ENCODE measurements around the gene COL9A1.

GRCh38 chr6:70309243-70309642 lies 6.4 kb upstream of the COL9A1 start:
- TF ChIP-seq, protein P1, sequence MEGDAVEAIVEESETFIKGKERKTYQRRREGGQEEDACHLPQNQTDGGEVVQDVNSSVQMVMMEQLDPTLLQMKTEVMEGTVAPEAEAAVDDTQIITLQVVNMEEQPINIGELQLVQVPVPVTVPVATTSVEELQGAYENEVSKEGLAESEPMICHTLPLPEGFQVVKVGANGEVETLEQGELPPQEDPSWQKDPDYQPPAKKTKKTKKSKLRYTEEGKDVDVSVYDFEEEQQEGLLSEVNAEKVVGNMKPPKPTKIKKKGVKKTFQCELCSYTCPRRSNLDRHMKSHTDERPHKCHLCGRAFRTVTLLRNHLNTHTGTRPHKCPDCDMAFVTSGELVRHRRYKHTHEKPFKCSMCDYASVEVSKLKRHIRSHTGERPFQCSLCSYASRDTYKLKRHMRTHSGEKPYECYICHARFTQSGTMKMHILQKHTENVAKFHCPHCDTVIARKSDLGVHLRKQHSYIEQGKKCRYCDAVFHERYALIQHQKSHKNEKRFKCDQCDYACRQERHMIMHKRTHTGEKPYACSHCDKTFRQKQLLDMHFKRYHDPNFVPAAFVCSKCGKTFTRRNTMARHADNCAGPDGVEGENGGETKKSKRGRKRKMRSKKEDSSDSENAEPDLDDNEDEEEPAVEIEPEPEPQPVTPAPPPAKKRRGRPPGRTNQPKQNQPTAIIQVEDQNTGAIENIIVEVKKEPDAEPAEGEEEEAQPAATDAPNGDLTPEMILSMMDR (IDR thresholded peaks at IDR 0.05; ENCODE audit: borderline replicate concordance, extremely low read depth, low read length, poor library complexity, severe bottlenecking) = no peak
- TF ChIP-seq EZH2 (IDR thresholded peaks at IDR 0.05; ENCODE audit: borderline replicate concordance, low read depth, low read length, severe bottlenecking) = no peak
